DOHH2 (cell line): ENCODE results near the gene HEPHL1.

Experiments used
- EZH2phosphoT487 ChIP-seq: fragments of 200-600 bp; sonication (generic); IDR thresholded peaks from 2 replicates; pipeline ENCODE4 v1.6.1; 2017; ENCODE audit warnings: borderline replicate concordance, mild to moderate bottlenecking, antibody characterized with exemption, low read length, moderate library complexity, mixed read lengths
- TF ChIP-seq, protein P1 (sequence below): fragments of 200-600 bp; sonication (generic); IDR thresholded peaks from one replicate; pipeline ENCODE4 v1.5.1; 2014; ENCODE audit warnings: antibody characterized with exemption, mild to moderate bottlenecking, low read depth, low read length; ENCODE audit not compliant: poor library complexity, severe bottlenecking

DNA sequence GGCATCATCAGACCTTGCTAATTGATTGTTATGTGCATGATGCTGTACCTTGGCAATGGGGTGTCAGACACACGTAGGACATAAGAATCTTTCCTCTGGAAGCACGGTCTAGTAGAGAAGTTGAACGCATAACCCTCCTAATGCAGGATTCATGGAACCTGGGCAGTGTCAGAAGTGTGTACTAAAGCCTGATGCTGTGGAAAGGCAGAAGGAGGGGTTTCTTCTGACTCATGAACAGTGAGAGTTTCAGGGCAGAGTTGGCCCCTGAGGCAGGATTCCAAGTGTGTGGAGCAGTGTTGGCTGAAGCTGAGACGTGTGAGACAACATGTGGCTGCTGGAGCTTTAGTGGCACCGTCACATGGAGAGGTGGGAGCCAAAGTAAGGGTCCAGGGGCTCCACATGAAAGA lies 111.0 kb downstream of the HEPHL1 start:
- TF ChIP-seq, protein P1, sequence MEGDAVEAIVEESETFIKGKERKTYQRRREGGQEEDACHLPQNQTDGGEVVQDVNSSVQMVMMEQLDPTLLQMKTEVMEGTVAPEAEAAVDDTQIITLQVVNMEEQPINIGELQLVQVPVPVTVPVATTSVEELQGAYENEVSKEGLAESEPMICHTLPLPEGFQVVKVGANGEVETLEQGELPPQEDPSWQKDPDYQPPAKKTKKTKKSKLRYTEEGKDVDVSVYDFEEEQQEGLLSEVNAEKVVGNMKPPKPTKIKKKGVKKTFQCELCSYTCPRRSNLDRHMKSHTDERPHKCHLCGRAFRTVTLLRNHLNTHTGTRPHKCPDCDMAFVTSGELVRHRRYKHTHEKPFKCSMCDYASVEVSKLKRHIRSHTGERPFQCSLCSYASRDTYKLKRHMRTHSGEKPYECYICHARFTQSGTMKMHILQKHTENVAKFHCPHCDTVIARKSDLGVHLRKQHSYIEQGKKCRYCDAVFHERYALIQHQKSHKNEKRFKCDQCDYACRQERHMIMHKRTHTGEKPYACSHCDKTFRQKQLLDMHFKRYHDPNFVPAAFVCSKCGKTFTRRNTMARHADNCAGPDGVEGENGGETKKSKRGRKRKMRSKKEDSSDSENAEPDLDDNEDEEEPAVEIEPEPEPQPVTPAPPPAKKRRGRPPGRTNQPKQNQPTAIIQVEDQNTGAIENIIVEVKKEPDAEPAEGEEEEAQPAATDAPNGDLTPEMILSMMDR = no peak
- TF ChIP-seq EZH2phosphoT487 = no peak
